Large intestine (tissue), 3 donors: ENCODE results near the gene PIK3C2B. TPM values are rescaled to one million over a fixed set of nuclear protein-coding genes. Genes with fewer than 3 reads are reported as not detected.
A peak's percentile ranks its signal among the peaks of the same experiment; 100 is the strongest.
"Not testable (repeated sequence)": the region's sequence is repeated elsewhere in the genome, so short reads cannot be mapped to it uniquely, and the experiment has no call there.

ENCODE experiments used
- DNase-seq, 2 donors: peaks; one replicate each; pipeline versions ENCODE4 v3.0.0 to v3.0.0-alpha.2; 2013
- H3K27ac ChIP-seq: one replicate; pipeline ENCODE4 v1.5.1; 2013; ENCODE audit warnings: low read length
- H3K27me3 ChIP-seq: 2 replicates; pipeline ENCODE4 v1.6.1; 2013; ENCODE audit warnings: low read length; ENCODE audit not compliant: control insufficient read depth, insufficient read depth
- H3K36me3 ChIP-seq: 2 replicates; pipeline ENCODE4 v1.6.1; 2013; ENCODE audit warnings: low read length; ENCODE audit not compliant: control insufficient read depth, insufficient read depth
- H3K4me1 ChIP-seq: one replicate; pipeline ENCODE4 v1.6.1; 2013; ENCODE audit warnings: low read length; ENCODE audit not compliant: control insufficient read depth, insufficient read depth
- H3K4me3 ChIP-seq: one replicate; pipeline ENCODE4 v1.5.1; 2013; ENCODE audit warnings: low read length
- H3K9me3 ChIP-seq: one replicate; pipeline ENCODE4 v1.6.1; 2013; ENCODE audit warnings: mild to moderate bottlenecking, low read depth, low read length, moderate library complexity; ENCODE audit not compliant: control insufficient read depth
- WGBS: methylation state at CpG from one replicate; pipeline ENCODE4 v1.1.5; 2013; ENCODE audit warnings: low lambda C conversion rate; ENCODE audit not compliant: insufficient coverage; 5-methylcytosine and 5-hydroxymethylcytosine counted together
- polyA plus RNA-seq: library from polyadenylated mRNA; unstranded; fragments of 120-200 nt; gene quantifications from one replicate; pipeline ENCODE4 v1.2.1, GENCODE V29; 2013

PIK3C2B gene
- polyA plus RNA-seq, 1 donor = 26.3 TPM

DNA sequence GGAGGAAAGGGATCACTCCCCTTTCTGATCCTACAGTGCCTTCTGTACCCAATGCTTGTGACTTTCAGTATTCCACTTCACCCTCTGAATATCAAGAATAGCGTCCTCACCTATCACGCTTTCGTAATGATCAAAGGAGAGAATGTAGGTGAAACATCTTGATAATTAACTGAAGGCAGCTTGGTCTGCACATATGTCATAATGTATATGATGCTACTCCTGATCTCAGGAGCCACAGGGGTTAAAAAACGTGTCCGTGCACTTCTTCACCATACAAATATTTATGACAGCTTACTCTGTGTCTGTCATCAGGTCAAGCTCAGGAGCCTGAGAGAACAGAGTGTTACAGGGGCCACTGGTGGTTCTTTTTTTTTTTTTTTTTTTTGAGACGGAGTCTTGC lies 1.2 kb upstream of the PIK3C2B start:
- Histone ChIP-seq H3K4me1 (peaks cover 20% of the 10 kb centered on the region), H3K27ac (peak overlapping the region; percentile 98), H3K4me3 (no peak overlapping the region), H3K36me3 (no peaks in the 10 kb centered on the region), H3K9me3 (no peaks in the 10 kb centered on the region), H3K27me3 (no peaks in the 10 kb centered on the region)
- peak in 1 of 2 donors; percentile 49 for DNase-seq
- WGBS = no CpG with 5 or more reads among the region's 6 CpGs

DNA sequence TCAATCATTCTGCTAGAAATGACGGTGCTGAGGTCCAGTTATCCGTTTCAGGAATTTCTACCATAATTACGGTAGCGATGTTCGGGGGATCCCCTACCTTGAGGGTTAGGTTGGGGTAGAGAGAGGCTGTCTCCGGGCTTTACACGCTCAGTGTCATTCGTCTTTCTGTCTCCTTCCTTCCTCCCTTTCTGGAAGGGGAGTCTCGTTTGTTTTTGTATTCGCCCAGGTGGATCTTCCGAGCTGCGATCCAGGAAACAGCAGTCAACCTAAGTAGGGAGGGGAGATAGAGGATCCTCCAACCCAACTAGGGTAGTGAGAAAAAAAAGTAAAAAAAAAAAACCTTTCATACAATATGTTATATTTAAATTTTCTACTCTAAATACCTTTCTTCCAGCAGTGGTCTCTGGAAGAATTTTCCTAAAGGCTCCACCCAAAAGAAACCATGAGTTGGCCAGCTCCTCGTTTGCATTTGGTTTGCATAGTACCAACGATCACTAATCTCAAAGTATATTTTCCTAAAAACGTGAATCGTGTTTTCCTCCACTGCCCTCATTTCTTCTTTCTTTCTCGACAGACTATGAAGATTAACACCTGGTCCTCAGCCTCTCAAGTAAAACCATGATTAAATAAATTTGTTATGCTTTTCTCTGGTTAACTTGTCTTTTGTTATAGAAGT lies 611 bp upstream of the PIK3C2B start:
- Histone ChIP-seq H3K36me3 (peaks cover 1% of the 10 kb centered on the region), H3K27me3 (no peaks in the 10 kb centered on the region), H3K4me3 (peak overlapping the region; percentile 90), H3K27ac (peak overlapping the region; percentile 98), H3K4me1 (peaks cover 20% of the 10 kb centered on the region), H3K9me3 (no peaks in the 10 kb centered on the region)
- no peak for DNase-seq
- WGBS = 2% methylated on average over 8 of the region's 17 CpGs

DNA sequence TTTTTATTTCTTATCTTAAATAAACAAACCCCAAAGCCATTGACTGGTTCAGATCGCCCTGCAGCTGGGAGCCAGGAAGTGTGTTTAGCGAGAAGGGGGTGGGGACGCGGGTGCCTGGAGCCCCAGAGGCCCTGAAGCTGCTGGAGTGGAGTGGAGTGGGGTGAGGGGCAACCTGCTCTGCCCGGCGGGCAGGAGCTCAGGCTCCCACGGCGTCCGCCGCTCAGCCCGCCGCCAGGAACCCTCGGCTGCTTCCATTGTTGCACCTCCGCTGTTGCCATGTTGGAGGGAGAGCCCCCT lies 673 bp downstream of the PIK3C2B start:
- peak; percentile 86 to 94 for DNase-seq
- Histone ChIP-seq H3K4me3 (peak overlapping the region; percentile 90), H3K9me3 (no peaks in the 10 kb centered on the region), H3K27me3 (no peaks in the 10 kb centered on the region), H3K4me1 (peaks cover 20% of the 10 kb centered on the region), H3K27ac (peak overlapping the region; percentile 98), H3K36me3 (peaks cover 12% of the 10 kb centered on the region)
- WGBS = no CpG with 5 or more reads among the region's 14 CpGs

DNA sequence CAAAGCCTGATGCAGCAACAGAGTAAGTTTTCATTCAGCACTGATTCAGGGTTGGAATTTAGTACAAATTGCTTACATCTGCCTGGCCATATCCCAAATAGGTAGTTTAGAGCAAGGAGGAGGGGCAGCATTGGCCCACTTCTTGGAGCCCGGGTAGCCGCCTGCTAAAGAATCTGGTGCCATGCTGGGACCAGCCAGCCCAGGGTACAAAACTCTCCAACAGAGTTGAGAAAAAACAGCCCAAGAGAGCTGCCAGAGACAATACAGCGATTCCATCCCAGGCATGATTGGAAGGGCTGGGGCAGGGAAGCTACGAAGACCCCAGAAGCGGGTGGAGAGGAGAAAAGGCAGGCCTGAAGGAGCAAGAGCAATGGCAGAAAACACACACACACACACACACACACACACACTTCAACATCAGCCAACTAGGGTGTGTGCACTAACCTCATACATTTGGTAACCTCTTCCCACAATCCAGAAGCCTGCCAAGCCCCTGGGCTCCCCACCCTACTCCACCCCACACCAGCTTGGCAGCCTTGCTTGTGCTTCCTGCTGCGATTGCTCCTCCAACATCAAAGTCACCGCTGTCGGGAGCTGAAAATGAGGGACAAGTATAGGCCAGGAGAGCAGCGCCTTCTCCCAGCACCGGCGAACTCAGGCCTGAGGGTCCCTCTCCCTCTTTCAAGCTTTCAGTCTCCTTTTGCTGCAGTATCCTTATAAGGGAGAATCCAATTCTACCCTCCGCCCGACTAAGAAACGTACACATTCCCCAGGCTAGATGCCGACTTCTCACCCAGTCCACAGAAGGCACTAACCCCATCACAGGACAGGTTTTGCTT lies 1.2 kb downstream of the PIK3C2B start:
- Histone ChIP-seq H3K4me3 (peak overlapping the region; percentile 90), H3K4me1 (peaks cover 20% of the 10 kb centered on the region), H3K36me3 (peaks cover 12% of the 10 kb centered on the region), H3K27ac (peak overlapping the region; percentile 98), H3K9me3 (no peaks in the 10 kb centered on the region), H3K27me3 (no peaks in the 10 kb centered on the region)
- WGBS = 0% methylated on average over 3 of the region's 15 CpGs
- DNase-seq = peak; percentile 68 to 94

DNA sequence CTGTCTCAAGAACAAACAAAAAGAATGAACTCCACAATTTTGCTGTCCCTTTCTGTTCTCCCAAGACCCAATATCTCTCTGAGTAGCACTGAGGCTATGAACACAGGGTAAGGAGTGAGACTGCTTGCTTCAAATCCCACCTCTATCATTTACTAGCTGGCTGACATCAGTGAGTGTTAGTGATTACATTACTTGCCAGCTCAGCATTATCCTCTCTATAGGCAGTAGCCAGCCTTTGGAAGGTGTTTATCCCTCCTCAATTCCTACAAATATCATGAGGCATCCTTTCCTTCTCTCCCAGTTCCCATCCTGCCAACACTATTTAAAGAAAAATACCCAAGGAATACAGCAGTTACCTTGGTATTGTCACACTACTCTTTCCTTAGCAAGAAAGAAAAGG lies 3.0 kb downstream of the PIK3C2B start:
- Histone ChIP-seq H3K36me3 (peaks cover 12% of the 10 kb centered on the region), H3K9me3 (no peaks in the 10 kb centered on the region), H3K4me3 (no peak overlapping the region), H3K27ac (peak overlapping the region; percentile 98), H3K4me1 (peaks cover 20% of the 10 kb centered on the region), H3K27me3 (no peaks in the 10 kb centered on the region)
- DNase-seq = peak in 1 of 2 donors; percentile 13

DNA sequence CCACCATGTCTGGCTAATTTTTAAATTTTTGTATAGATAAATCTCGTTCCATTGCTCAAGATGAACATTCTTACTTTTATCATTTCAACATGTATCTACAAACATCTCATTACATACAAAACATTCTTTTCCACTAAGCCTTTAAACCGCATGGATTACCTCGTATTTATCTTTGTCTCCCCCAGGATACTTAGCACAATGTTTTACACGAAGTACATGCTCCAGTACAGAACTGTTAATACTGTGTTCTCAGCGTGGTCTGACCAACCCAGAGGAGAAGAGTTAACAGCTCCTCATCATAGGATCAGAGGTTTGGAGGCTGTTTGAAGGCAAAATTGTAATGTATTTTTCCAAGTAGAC lies 7.4 kb downstream of the PIK3C2B start:
- DNase-seq = no peak
- Histone ChIP-seq H3K4me3 (no peak overlapping the region), H3K36me3 (peaks cover 15% of the 10 kb centered on the region), H3K9me3 (no peaks in the 10 kb centered on the region), H3K27me3 (no peaks in the 10 kb centered on the region), H3K4me1 (peaks cover 9% of the 10 kb centered on the region), H3K27ac (no peak overlapping the region)
- 77% methylated on average over 3 of the region's 5 CpGs for WGBS

DNA sequence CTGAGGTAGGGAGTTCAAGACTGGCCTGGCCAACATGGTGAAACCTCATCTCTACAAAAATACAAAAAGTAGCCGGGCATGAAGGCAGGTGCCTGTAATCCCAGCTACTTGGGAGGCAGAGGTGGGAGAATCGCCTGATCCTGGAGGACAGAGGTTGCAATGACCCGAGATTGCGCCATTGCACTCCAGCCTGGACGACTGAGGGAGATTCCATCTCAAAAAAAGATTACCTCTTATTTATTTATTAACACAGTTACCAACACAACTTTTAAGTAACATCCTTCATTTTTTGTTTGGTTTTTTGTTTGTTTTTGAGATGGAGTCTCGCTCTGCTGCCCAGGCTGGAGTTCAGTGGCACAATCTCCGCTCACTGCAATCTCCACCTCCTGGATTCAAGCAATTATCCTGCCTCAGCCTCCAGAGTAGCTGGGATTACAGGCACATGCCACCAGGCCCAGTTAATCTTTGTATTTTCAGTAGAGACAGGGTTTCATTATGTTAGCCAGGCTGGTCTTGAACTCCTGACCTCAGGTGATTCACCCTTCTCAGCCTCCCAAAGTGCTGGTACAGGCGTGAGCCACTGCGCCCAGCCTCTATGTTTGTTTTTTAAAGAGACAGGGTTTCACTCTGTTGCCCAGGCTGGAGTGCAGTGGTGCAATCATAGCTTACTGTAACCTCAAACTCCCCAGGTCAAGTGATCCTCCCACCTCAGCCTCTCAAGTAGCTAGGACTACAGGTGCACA lies 7.9 kb downstream of the PIK3C2B start:
- DNase-seq, H3K27ac ChIP-seq, H3K4me3 ChIP-seq, H3K9me3 ChIP-seq, H3K27me3 ChIP-seq, H3K4me1 ChIP-seq: not testable (repeated sequence)
- peaks cover 15% of the 10 kb centered on the region for H3K36me3 ChIP-seq
- WGBS = 100% methylated on average over 1 of the region's 9 CpGs

DNA sequence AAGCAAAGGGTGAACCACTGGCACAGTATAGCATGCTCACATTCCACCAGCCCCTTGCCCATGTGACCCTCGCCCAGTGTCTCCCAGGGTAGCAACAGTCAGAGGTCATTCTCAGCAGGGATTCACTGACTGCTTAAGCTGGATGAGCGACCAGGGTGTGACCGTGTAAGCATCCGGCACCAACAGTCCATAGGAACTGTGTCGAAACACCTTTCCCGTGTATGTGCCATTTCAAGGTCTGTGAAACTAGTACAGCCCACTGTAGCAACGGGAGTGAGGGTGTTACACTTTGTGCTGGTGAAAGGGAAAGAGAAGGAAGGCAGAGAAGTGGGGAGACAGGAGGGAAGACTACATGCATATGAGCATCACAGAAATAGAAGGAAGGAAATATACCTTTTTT lies 10.8 kb downstream of the PIK3C2B start:
- Histone ChIP-seq H3K36me3 (peaks cover 12% of the 10 kb centered on the region), H3K4me1 (peaks cover 6% of the 10 kb centered on the region), H3K9me3 (no peaks in the 10 kb centered on the region), H3K4me3 (no peak overlapping the region), H3K27ac (peak overlapping the region; percentile 36), H3K27me3 (no peaks in the 10 kb centered on the region)
- peak in 1 of 2 donors; percentile 65 for DNase-seq
- no CpG with 5 or more reads among the region's 7 CpGs for WGBS

DNA sequence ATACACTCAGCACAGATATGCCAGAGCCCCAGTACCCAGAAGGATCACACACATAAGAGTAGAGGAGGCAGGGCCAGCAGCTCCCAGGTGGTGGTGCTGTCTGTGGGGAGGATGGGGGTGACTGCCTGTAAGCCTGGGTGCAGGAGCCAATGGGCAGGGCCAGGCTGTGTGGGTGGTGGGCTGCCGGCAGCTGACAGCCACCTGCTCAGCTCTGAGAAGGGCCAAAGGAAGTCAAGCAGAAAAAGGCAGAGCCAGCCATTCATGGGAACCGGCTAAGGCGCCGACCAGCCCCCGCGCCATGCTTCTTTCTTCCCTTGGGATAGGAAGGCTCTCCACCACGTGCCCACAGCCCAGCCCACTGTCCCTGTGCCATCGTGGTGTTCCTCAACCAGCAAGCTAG lies 14.1 kb downstream of the PIK3C2B start:
- Histone ChIP-seq H3K27me3 (no peaks in the 10 kb centered on the region), H3K4me3 (no peak overlapping the region), H3K27ac (no peak overlapping the region), H3K36me3 (peaks cover 15% of the 10 kb centered on the region), H3K4me1 (peaks cover 12% of the 10 kb centered on the region), H3K9me3 (no peaks in the 10 kb centered on the region)
- no CpG with 5 or more reads among the region's 8 CpGs for WGBS
- no peak for DNase-seq

DNA sequence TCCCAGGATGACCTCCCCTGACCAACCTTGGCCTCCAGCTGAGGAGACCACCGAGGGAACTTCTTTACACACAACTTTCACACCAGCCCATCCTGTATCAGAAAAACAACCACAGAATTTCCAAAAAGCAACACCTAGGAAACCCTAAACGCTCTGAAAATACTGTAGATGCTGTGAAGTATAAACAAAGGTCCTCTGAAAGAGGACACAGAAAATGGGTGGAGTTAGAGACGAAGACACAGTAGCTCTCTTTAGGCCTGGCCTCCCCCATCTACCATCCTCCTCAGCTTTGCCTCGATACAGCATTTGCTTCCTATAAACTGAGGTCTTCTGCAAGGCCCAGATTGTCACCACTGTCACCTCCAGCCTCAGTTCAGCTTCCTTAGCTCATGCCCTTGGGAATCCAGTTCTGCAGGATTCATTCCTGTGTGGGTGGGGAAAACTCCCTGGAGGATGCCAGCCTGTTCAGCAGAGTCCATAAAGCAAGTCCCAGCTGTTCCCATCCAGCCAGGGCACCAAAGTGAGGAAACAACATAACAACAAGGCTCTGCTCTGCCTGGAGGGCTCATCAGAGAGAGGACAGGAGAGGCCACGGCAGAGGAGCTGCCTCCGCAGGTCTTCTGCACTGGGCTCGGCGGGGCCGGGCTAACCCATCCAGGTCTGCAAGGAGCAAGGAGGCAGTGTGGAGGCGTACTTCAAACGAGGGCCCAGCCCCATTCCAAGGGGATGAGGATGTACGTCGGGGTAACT lies 15.0 kb downstream of the PIK3C2B start:
- Histone ChIP-seq H3K27me3 (no peaks in the 10 kb centered on the region), H3K36me3 (peaks cover 15% of the 10 kb centered on the region), H3K4me3 (no peak overlapping the region), H3K9me3 (no peaks in the 10 kb centered on the region), H3K4me1 (peaks cover 12% of the 10 kb centered on the region), H3K27ac (no peak overlapping the region)
- DNase-seq = peak in 1 of 2 donors; percentile 48
- no CpG with 5 or more reads among the region's 13 CpGs for WGBS
